ENCODE results near the gene GFOD2. TPM values are rescaled to one million over a fixed set of nuclear protein-coding genes. Genes with fewer than 3 reads are reported as not detected.

Gene GFOD2
- total and polyA plus RNA-seq, 2 of the 13 experiments (the other 11 are each of a cell fraction or from before 2014, with no cell fraction given), result 11.1 to 17.2 TPM

DNA sequence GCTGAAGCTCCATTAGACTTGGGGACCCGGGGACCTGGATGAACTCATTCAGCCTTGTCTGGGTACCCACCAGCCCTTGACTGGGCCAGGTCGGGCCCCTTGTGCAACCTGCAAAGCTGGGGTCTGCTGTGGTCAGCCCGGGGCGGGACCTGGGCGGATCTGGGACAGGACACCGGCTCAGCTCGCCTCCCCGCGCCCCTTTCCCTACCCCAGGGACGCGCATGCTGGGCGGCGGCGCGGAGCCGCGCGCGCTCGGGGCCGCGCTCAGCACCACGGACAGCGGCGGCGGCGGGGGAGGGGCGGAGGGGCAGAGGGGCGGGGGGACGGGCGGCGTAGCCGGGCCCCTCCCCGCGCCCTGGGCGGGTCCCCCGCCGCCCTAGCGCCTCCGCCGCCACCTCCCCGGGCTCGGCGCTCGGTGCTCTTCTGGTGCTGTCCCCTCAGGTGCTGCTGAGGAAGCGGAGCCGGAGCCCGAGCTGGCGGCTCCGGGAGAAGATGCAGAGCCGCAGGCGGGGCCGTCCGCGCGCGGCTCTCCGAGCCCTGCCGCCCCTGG lies 66.5 kb downstream of the GFOD2 start (continued):
- TF ChIP-seq, protein P1, sequence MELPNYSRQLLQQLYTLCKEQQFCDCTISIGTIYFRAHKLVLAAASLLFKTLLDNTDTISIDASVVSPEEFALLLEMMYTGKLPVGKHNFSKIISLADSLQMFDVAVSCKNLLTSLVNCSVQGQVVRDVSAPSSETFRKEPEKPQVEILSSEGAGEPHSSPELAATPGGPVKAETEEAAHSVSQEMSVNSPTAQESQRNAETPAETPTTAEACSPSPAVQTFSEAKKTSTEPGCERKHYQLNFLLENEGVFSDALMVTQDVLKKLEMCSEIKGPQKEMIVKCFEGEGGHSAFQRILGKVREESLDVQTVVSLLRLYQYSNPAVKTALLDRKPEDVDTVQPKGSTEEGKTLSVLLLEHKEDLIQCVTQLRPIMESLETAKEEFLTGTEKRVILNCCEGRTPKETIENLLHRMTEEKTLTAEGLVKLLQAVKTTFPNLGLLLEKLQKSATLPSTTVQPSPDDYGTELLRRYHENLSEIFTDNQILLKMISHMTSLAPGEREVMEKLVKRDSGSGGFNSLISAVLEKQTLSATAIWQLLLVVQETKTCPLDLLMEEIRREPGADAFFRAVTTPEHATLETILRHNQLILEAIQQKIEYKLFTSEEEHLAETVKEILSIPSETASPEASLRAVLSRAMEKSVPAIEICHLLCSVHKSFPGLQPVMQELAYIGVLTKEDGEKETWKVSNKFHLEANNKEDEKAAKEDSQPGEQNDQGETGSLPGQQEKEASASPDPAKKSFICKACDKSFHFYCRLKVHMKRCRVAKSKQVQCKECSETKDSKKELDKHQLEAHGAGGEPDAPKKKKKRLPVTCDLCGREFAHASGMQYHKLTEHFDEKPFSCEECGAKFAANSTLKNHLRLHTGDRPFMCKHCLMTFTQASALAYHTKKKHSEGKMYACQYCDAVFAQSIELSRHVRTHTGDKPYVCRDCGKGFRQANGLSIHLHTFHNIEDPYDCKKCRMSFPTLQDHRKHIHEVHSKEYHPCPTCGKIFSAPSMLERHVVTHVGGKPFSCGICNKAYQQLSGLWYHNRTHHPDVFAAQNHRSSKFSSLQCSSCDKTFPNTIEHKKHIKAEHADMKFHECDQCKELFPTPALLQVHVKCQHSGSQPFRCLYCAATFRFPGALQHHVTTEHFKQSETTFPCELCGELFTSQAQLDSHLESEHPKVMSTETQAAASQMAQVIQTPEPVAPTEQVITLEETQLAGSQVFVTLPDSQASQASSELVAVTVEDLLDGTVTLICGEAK (IDR thresholded peaks at IDR 0.05), result no peak
- TF ChIP-seq, protein P1 (CRISPR knock-in tag; IDR thresholded peaks at IDR 0.05), result no peak
- TF ChIP-seq, protein P2, sequence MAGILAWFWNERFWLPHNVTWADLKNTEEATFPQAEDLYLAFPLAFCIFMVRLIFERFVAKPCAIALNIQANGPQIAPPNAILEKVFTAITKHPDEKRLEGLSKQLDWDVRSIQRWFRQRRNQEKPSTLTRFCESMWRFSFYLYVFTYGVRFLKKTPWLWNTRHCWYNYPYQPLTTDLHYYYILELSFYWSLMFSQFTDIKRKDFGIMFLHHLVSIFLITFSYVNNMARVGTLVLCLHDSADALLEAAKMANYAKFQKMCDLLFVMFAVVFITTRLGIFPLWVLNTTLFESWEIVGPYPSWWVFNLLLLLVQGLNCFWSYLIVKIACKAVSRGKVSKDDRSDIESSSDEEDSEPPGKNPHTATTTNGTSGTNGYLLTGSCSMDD (CRISPR knock-in tag; IDR thresholded peaks at IDR 0.05), result no peak
- no peak for TF ChIP-seq ZKSCAN8 (CRISPR knock-in tag; IDR thresholded peaks at IDR 0.05; ENCODE audit: borderline replicate concordance)
- no peak for TF ChIP-seq RCOR2 (CRISPR knock-in tag; IDR thresholded peaks at IDR 0.05)
- TF ChIP-seq, protein P3, sequence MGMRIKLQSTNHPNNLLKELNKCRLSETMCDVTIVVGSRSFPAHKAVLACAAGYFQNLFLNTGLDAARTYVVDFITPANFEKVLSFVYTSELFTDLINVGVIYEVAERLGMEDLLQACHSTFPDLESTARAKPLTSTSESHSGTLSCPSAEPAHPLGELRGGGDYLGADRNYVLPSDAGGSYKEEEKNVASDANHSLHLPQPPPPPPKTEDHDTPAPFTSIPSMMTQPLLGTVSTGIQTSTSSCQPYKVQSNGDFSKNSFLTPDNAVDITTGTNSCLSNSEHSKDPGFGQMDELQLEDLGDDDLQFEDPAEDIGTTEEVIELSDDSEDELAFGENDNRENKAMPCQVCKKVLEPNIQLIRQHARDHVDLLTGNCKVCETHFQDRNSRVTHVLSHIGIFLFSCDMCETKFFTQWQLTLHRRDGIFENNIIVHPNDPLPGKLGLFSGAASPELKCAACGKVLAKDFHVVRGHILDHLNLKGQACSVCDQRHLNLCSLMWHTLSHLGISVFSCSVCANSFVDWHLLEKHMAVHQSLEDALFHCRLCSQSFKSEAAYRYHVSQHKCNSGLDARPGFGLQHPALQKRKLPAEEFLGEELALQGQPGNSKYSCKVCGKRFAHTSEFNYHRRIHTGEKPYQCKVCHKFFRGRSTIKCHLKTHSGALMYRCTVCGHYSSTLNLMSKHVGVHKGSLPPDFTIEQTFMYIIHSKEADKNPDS (CRISPR knock-in tag; IDR thresholded peaks at IDR 0.05), result no peak
- TF ChIP-seq, protein P4, sequence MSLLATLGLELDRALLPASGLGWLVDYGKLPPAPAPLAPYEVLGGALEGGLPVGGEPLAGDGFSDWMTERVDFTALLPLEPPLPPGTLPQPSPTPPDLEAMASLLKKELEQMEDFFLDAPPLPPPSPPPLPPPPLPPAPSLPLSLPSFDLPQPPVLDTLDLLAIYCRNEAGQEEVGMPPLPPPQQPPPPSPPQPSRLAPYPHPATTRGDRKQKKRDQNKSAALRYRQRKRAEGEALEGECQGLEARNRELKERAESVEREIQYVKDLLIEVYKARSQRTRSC (CRISPR knock-in tag; IDR thresholded peaks at IDR 0.05; ENCODE audit: low read depth), result no peak
- TF ChIP-seq, protein P5, sequence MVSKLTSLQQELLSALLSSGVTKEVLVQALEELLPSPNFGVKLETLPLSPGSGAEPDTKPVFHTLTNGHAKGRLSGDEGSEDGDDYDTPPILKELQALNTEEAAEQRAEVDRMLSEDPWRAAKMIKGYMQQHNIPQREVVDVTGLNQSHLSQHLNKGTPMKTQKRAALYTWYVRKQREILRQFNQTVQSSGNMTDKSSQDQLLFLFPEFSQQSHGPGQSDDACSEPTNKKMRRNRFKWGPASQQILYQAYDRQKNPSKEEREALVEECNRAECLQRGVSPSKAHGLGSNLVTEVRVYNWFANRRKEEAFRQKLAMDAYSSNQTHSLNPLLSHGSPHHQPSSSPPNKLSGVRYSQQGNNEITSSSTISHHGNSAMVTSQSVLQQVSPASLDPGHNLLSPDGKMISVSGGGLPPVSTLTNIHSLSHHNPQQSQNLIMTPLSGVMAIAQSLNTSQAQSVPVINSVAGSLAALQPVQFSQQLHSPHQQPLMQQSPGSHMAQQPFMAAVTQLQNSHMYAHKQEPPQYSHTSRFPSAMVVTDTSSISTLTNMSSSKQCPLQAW (CRISPR knock-in tag; IDR thresholded peaks at IDR 0.05), result no peak
- 0 out of 2 replicates have a peak, but pooled peaks have one; percentile 20 for TF ChIP-seq ZNF121 (CRISPR knock-in tag; IDR thresholded peaks at IDR 0.05)
- no peak for TF ChIP-seq RBM39 (IDR thresholded peaks at IDR 0.05; ENCODE audit: low read depth, low read length, poor library complexity, severe bottlenecking)
- TF ChIP-seq DNMT1 (CRISPR knock-in tag; IDR thresholded peaks at IDR 0.05), result no peak
